ENCODE measurements around the gene HES1.

- TF ChIP-seq CTCF (optimal IDR thresholded peaks at IDR 0.05 in 1 of 3, IDR thresholded peaks at IDR 0.05 in 1 of 3, conservative IDR thresholded peaks at IDR 0.05 in 1 of 3; ENCODE audit: extremely low read depth in 1 of 3, insufficient read depth in 2 of 3, low read length in 3 of 3) (no peak), EZH2 (IDR thresholded peaks at IDR 0.05; ENCODE audit: low read length) (no peak)
Measured at GRCh38 chr3:194150252-194150934, 14.4 kb downstream of the HES1 start.

All from keratinocyte (primary cell).